MM.1S (cell line): ENCODE measurements around the gene TRAPPC10.

Experiments
- EZH2 ChIP-seq: fragments of 300-600 bp; sonication (generic); optimal IDR thresholded peaks from 2 replicates; pipeline ENCODE3; 2017; ENCODE audit warnings: low read depth, mild to moderate bottlenecking, antibody characterized with exemption, low read length, mixed read lengths
- TF ChIP-seq, protein P1 (sequence below): fragments of 300-600 bp; sonication (generic); IDR thresholded peaks from 2 replicates; pipeline ENCODE4 v1.5.1; 2016; ENCODE audit warnings: antibody characterized with exemption, low read length, mixed read lengths

DNA sequence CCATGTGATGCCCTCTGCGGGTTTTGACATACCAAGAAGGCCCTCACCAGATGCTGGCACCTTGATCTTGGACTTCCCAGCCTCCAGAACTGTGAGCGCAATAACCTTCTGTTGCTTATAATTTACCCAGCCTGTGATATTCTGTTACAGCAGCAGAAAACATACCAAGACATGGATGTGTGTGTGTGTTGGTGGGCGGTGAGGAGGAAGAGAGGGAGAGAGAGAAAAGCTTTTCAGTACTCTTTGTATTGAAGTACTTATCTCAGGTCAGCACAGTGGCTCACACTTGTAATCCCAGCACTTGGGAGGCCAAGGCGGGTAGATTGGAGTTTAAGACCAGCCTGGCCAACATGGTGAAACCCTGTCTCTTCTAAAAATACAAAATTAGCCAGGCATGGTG lies 23.1 kb downstream of the TRAPPC10 start:
- TF ChIP-seq, protein P1, sequence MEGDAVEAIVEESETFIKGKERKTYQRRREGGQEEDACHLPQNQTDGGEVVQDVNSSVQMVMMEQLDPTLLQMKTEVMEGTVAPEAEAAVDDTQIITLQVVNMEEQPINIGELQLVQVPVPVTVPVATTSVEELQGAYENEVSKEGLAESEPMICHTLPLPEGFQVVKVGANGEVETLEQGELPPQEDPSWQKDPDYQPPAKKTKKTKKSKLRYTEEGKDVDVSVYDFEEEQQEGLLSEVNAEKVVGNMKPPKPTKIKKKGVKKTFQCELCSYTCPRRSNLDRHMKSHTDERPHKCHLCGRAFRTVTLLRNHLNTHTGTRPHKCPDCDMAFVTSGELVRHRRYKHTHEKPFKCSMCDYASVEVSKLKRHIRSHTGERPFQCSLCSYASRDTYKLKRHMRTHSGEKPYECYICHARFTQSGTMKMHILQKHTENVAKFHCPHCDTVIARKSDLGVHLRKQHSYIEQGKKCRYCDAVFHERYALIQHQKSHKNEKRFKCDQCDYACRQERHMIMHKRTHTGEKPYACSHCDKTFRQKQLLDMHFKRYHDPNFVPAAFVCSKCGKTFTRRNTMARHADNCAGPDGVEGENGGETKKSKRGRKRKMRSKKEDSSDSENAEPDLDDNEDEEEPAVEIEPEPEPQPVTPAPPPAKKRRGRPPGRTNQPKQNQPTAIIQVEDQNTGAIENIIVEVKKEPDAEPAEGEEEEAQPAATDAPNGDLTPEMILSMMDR = no peak
- TF ChIP-seq EZH2 = no peak
